Measurements from ENCODE around the gene ACAT1. TPM values are rescaled to one million over a fixed set of nuclear protein-coding genes. Genes with fewer than 3 reads are reported as not detected.
"Not testable (repeated sequence)": the region's sequence is repeated elsewhere in the genome, so short reads cannot be mapped to it uniquely, and the experiment has no call there.

The ACAT1 gene
- total RNA-seq: 95.5 and 106 TPM in 2 replicates

DNA sequence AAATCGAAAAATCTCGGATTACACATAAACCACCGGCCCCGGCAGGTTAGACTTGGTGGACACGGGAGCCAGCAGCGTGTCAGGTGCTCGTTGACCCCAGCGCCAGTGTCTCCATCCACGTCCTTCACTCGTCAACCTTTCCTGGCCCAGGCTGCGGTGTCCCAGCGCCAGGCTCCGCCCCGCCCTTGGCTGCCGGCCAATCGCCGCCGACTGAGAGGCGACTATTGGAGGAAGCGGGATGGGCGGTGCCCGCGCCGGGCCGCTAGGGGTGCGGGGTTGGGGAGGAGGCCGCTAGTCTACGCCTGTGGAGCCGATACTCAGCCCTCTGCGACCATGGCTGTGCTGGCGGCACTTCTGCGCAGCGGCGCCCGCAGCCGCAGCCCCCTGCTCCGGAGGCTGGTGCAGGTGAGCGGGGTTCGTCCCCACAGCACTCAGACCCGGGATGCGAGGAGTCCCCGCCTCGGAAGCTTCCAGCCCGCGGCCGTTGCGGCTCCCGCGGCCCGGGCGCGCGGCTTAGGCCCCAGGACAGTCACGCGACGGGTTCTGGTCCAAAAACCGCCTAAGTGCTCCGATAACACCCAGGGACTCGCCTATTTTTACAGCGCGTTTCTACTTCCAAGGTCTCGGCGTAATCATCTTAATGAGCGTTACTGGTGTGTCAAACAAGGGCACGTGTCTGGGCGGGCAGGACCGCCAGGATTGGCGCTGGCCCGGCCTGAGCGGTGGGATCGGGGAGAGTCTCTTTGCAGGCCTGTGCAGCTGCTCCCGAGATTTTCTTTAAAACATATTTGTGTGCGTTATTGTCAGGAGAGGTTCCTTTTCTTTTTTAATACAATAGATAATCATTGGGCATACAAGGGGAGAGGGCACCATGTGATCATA, at the start of gene ACAT1:
TSS of gene ACAT1 (plus strand) at position 294 of the 882 bp plus-strand sequence. CDS start at position 334, 40 bp downstream.
- peak; percentile 91 to 98 for DNase-seq (ENCODE audit: low read depth in 2 of 2)

DNA sequence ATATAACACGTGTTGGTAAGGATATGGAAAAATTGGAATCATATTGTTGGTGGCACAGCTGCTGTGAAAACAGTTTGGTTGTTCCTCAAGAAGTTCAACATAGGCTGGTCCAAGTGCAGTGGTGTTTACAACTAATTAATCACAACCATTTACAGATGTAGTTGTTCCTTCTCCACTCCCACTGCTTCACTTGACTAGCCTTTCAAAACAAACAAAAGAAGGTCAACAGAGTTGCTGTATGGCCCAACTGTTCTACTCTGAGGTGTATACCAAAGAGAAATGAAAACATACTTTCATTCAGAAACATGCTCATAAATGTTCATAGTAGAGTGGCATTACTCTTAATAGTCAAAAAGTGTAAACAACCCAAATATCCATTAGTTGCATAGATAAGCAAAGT, 36.6 kb upstream of the ACAT1 start:
- DNase-seq (ENCODE audit: low read depth in 2 of 2): no peak

DNA sequence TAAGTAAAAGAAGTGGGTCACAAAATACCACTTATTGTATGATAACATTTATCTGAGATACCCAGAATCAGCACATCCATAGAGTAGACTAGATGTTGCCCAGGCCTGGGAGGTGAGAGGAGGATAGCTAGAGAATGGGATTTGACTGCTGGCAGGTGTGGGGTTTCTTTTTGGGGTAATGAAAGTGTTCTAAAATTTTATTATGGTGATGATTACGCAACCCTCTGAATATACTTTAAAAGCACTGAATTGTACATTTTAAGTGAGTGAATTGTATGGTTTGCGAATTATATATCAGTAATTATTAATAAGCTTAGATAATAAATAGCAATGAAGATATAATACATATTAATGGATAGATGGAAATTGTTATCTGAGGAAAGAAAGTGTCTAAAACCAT, 35.7 kb upstream of the ACAT1 start:
- no peak for DNase-seq (ENCODE audit: low read depth in 2 of 2)

DNA sequence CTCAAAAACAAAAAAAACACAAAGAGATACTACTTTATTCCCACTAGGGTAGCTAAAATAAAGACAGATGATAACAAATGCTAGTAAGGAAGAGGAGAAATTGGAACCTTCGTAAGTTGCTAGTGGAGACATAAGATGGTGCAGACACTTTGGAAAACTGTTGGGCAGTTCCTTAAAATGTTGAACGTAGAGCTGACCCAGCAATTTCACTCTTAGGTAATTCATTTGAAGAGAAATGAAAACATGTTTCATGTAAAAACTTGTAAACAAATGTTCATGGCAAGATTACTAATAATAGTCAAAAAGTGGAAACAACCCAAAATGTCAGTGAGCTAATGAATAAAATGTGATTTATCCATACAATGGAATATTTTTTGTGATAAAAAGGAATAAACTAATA, 29.2 kb upstream of the ACAT1 start:
- no peak for DNase-seq (ENCODE audit: low read depth in 2 of 2)

DNA sequence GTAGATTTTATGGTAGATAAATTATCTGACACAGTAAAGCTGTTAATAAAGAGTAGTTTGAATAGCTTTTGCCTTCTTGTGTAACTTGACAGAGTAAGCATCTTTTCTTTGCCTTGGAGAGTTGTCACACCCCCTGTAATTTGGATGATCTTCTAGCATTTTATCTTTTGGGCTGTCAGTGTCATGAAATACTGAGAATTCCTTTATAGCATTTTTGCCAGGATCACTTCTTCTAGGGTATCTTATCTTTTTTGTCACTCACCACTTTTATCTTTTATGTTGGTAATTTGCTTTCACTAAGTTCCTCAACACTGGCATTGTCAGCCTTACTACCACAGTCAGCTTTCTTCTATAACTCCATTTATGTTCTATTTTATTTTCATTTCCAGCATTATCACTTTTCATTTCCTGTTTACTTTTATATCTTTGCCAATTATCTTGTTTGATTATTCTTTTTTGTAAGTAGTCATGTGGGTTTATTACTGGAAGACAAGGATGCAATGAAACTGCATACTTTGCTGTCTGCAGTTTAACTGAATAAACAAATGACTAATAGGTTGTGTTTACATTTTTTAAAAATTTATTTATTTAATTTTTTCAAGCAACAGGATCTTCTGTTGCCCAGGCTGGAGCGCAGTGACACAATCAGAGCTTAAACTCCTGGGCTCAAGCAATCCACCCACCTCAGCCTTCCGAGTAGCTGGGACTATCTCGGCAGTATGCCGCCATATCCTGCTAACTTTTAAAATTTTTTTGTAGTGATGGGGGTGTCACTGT, 28.1 kb upstream of the ACAT1 start:
- no peak for DNase-seq (ENCODE audit: low read depth in 2 of 2)

DNA sequence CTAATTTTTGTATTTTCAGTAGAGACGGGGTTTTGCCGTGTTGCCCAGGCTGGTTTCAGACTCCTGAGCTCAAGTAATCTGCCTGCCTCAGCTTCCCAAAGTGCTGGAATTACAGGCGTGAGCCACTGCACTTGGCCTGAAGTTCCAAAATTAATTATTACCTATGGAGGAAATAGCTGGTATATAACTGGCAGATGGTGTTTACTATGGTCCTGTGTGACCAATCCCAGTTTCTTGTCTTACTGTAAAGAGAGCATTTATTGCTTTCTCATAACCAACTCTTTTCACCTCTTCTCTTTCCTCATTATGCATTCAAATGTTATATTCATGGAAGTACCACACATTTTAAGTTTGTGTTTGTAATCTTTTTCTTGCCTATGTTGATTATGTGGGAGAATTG, 24.2 kb upstream of the ACAT1 start:
- DNase-seq (ENCODE audit: low read depth in 2 of 2): no peak

DNA sequence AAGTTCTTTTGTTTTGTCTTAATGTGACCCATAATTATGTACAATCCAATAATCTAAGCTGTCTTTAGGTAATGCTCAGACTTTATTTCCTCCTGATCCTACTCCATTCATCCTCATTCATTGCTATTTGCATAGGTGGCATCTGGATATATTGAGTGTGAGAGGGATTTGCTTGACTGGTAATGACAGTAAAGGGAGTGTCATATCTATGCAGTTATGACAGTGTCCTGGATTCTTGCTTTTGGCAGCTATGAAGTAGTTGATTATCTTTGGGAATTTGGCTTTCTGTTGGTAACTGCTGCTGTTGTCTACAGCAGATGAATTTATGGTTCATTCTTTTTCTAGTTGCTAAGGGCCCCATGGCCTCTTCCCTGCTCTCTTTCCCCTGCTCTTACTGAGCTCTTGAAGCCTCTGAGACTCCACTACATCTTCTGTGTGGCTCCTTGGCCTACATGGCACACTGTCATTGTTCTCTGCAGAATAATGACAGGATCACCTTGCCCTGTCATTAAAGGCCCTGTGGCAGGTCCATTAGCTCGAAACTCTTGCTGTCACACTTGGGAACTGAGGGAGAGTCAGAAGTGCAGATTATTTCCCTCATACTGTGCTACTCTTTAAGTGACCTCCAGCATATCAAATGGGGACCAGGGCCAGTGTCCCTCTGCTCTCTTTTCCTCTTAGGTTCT, 20.1 kb upstream of the ACAT1 start:
- DNase-seq (ENCODE audit: low read depth in 2 of 2): no peak

DNA sequence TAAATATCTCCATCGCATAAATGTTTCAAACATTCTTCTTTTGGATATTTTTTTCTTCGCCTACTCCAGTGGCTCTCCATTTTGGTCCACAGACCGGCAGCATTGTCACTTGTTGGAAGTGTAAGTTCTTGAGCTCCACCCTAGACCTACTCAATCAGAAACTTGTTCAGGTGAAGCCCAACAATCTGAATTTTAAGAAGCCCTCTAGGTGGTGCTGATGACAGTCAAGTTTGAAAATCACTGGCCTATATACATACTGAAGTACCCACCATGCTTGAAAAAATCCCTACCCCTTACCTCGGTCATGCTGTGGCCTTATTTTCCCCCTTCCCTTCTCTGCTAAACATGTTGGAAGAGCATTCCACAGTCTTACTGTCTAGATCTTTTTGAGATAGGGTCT, 10.2 kb upstream of the ACAT1 start:
- DNase-seq (ENCODE audit: low read depth in 2 of 2): no peak

DNA sequence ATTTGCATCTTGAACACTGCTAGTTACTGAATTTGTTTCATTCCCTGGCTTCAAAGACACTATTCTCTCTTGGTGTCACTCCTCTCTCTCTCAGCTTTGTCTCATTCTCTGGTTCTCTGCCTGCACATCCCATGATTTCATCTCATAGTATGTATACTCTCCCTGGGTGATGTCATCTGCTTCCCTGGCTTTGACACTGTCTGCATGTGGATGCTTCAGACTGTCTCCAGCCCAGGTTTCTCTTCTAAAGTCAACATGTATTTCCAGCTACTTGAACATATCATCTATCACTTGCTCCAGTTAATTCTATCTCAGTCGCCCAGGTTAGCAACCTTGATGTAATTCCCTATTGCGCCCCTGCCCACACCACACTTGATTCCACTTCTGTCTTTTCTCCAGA, 9.3 kb upstream of the ACAT1 start:
- no peak for DNase-seq (ENCODE audit: low read depth in 2 of 2)

DNA sequence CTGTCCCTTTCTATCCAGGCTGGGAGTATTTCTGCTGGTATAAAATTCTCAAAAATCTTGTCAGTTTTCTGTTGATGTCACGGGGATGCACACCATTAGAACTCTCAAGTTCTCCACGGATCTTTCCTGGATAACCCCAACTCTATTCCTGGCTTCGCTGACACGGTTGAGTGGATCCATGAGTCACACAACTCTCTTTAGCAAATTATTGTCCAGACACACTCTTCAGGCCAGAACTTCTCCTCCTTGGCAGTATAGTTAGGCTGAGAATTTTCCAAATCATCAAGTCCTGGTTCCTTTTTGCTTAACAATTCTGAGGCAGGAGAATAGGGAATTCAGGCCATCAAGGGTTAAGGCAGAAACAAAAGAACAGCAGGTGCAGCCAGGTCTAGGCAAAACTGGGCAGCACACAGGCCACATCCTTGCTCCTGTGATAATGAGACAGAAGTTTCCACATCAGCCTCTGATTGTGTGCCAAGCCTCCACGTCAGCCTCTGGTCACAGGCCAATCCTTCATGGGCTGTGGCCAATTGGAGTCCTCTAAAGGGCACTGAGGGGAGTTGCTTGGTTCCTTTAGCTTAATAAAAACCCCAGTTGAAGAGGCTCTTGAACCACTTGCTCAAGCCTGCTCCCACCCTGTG, 5.7 kb upstream of the ACAT1 start:
- DNase-seq (ENCODE audit: low read depth in 2 of 2): peak; percentile 85 to 96

DNA sequence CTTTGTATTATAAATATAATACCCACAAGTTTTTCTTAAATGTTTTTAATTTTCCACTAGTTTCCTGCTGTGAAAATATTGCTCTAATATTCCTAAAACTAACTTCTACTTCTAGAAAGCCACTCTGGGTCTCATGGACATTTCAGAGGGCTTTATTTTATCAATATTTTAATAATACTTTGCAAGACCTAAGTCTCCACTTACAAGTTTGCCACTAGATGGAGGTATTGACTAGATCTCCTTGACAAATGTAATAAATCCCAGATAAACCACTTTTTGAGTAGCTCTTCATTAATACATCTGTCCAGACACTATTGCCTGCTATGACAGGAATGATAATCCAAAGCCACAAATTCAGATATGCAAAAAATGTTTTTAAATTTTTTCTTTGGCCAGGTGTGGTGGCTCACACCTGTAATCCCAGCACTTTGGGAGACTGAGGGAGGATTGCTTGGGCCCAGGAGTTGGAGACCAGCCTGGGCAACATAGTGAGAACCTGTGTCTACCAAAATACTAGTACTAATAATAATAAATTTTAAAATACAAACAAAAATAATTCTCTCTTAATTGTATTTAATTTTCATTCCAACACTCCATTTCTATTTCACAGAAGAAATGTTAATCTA, 3.5 kb upstream of the ACAT1 start:
- DNase-seq (ENCODE audit: low read depth in 2 of 2): peak; percentile 78 to 79

DNA sequence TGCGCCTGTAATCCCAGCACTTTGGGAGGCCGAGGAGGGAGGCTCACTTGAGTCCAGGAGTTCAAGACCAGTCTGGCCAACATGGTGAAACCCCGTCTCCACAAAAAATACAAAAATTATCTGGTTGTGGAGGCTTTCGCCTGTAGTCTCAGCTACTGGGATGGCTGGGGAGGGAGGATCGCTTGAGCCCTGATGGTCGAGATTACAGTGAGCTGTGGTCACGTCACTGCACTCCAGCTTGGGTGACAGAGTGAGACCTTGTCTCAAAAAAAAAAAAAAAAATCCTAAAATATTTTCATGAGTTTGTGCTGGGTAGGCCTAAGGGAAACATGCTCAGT, 462 bp upstream of the ACAT1 start:
- not testable (repeated sequence) for DNase-seq (ENCODE audit: low read depth in 2 of 2)

DNA sequence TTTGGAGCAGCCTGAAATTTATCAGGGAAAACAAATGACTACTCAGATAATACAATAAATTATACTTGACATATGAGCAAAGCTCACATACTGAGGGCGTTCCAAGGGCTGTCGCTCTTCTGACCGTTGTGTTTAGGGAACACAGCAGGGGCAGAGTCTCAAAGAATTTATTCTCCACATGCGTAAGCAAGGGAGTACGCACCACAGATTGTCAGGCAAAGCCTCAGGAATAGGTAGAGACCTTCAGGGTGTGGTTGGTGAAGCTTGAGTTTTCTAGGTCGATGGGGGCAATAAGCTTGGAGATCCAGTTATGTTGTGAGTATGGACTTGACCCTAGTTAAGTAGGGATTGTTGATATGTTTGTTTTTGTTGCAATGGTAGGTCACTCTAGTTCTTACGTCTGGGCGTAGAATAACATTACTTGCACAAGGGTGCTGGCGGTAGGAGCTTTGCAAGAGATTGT, 830 bp downstream of the ACAT1 start:
- peak; percentile 48 to 52 for DNase-seq (ENCODE audit: low read depth in 2 of 2)

DNA sequence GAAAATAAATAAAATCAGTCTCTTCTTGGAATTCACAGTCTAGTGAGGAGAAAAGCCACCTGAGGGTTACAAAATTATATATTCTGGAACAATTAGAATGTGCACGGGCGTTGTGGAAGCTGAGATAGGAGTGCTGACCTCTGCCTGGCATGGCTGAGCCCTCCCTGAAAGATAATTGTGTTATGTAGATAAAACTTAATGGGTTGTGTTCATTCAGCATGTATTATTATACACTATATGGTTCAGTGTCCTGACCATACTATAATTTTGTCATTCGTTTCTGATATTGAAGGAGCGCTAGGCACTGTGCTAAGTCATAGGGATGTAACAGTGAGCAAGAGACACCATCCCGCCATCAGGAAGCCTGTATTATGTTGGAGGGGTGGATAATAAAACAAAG, 3.7 kb downstream of the ACAT1 start:
- DNase-seq (ENCODE audit: low read depth in 2 of 2): no peak

DNA sequence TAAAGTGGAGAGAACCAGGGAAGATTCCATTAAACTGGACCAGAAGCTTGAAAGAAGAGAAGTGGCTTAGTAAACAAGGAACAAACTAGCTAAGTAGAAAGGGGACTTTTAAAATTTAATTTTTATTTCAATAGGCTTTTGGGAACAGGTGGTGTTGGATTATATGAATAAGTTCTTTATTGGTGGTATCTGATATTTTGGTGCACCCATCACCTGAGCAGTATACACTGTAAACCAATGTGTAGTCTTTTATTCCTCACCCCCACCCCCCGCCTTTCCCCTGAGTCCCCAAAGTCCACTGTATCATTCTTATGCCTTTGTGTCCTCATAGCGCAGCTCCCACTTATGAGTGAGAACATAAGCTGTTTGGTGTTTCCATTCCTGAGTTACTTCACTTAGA, 7.4 kb downstream of the ACAT1 start:
- DNase-seq (ENCODE audit: low read depth in 2 of 2): no peak

DNA sequence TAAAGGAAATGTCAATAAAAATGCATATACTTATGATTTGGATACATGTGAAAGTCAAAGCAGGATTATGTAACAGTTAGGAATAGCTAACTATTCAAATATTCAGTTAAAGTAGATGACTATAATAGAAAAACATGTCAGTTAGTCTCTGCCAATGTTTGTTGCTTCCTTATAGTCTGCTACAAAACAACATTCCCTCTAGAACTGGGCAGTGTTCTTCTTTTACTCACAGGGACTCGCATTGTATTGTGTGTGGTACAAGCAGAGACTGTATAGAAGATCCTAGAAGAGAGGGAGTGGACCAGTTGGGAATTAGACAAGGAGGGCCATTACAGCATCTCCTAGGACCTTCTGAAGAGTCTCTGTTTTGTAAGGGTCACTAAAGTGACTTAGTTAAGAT, 10.6 kb downstream of the ACAT1 start:
- no peak for DNase-seq (ENCODE audit: low read depth in 2 of 2)

DNA sequence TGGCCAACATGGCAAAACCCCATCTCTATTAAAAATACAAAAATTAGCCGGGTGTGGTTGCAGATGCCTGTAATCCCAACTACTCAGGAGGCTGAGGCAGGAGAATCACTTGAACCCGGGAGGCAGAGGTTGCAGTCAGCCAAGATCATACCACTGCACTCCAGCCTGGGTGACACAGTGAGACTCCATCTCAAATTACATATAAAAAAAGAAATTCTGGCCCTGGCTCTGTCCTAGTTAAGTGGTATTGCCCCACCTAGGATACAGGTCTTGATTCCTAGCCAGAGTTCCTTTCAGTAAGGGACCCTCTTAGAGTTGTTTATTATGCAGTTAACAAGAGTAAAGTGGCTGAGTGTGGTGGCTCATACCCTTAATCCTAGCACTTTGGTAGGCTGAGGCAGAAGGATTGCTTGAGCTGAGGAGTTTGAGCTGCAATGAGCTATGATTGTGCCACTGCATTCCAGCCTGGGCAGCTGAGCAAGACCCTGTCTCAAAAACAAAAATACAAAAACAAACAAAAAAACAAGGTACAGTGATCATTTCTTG, 11.7 kb downstream of the ACAT1 start:
- not testable (repeated sequence) for DNase-seq (ENCODE audit: low read depth in 2 of 2)

DNA sequence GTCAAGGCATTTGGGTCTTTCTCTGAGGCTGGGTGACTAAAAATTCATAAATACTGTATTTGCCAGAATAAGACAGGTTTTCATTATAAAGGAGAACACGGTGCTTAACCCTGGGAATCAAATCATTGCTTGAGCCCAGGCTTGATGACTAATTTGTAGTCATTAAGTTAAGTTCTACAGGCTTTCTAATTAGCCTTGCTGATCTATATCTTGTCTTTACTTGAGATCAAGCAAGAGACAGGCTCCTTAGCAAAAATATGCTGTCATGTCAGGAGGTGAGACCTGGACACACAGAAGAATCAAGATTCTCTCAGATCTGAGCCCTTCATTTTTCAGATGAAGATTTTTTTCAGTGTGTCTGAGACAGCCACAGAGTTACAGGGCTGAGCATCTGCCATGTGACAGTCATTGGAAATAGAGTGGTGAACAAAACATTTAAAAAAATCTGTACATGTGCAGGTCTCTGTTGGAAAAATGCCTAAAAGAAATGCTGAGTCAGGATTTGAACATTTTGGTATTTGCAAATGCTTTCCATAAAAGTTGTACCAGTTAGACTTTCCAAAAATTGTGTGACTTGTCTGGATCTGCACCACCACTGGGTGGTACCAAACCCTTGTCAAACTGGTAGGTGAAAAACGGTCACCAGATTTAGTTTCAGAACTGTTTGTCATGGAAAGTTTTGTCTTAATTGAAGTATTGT, 14.6 kb downstream of the ACAT1 start:
- DNase-seq (ENCODE audit: low read depth in 2 of 2): peak; percentile 28 to 66

DNA sequence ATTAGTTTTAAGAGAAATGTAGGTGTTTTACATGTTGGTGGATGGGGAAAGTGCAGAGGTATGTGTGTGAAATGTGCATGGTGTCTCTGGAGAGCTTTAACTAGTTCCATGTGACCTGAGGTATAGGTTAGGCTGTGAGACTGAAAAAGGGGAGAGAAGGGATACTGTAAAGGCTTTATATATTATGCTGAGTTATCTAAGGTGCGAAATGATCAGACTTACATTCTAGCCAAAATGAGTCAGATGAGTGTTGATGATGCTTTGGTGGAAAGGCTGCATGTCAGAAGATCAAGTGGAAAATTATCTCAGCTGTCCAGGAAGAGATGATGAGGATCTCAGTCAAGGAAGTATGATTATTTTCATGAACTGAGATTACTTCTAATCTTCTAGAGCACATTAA, 15.8 kb downstream of the ACAT1 start:
- DNase-seq (ENCODE audit: low read depth in 2 of 2): peak in 1 of 2 donors; percentile 15

DNA sequence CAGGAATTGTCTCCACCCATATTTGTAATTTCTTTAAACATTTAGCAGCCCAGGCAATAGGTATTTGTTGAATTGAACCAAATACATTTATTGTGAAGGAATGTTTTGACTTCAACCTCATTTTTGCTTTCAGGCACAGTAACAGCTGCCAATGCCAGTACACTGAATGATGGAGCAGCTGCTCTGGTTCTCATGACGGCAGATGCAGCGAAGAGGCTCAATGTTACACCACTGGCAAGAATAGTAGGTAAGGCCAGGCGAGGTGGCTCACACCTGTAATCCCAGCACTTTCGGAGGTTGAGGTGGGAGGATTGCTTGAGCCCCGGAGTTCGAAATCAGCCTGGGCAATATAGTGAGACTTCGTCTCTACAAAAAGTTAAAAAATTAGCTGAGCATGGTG, 20.9 kb downstream of the ACAT1 start:
- no peak for DNase-seq (ENCODE audit: low read depth in 2 of 2)

All from lung microvascular endothelial cell (primary cell).